HG02885 (cell line): ENCODE results near the gene LMTK3.
"Not testable (repeated sequence)": the region's sequence is repeated elsewhere in the genome, so short reads cannot be mapped to it uniquely, and the experiment has no call there.

ENCODE experiments used
- ATAC-seq: cut with Tn5 transposase; IDR thresholded peaks from one replicate; pipeline ENCODE4 v1.9.1; 2021; ENCODE audit warnings: mild to moderate bottlenecking; ENCODE audit not compliant: unreplicated experiment, poor library complexity

Gene LMTK3

DNA sequence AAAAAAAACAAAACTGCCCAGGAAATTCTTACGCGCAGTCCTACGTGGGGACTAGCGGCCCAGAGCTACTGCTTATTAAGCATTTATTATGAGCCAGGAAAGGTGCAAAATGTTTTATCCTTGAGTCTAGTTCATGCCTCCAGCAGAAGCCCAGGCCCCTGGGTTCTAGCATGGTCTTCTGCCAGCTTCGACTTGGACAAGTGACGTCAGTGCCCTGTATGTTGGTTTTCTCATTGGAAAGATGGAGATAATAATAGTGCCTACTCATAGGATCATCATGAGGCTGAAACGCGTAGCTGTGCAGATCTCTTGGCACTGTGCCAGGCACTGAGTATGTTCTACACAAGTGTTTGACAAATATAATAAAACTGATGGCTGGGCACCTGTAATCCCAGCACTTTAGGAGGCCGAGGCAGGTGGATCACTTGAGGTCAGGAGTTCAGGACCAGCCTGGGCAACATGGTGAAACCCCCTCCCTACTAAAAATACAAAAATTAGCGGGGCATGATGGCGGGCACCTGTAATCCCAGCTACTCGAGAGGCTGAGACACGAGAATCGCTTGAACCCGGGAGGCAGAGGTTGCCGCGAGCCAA, 28.0 kb upstream of the LMTK3 start:
- no peak for ATAC-seq

DNA sequence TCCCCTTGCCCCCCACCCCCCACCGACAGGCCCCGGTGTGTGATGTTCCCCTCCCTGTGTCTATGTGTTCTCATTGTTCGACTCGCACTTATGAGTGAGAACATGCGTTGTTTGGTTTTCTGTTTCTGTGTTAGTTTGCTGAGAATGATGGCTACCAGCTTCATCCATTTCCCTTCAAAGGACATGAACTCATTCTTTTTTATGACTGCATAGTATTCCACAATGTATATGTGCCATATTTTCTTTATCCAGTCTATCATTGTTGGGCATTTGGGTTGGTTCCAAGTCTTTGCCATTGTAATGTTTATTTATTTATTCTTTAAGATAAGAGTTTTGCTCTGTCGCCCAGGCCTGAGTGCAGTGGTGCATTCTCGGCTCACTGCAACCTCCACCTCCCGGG, 26.4 kb upstream of the LMTK3 start:
- ATAC-seq = not testable (repeated sequence)

GRCh38 chr19:48537541-48537940, 25.9 kb upstream of the LMTK3 start:
- ATAC-seq = no peak

GRCh38 chr19:48533770-48534169, 22.1 kb upstream of the LMTK3 start:
- ATAC-seq = no peak

GRCh38 chr19:48530770-48531169, 19.1 kb upstream of the LMTK3 start:
- no peak for ATAC-seq

DNA sequence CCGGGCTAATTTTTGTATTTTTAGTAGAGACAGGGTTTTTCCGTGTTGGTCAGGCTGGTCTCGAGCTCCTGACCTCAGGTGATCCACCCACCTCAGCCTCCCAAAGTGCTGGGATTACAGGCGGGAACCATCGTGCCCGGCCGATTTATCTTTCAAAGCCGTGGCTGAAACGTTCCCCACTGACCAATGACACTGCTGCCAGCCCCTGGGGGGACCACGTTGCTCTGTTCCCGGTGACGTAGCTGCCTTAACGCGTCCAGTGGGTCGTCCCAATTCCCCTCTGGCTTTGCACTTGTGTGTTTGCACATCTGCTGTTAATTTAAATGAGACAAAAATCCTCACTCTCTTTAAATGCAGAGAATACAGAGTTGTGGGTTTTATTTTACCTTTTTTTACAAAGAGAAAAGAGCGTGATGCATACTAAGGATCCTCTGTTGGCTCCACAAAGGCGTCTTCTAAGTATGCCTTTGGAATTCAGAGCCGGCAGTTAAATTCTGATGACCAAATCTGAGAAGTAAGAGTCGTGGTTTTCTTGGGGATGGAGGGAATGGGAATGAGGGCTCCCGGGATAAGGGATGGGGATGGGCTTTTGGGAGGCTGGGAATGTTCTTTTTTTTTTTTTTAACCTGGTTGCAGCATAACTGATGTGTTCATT, 18.6 kb upstream of the LMTK3 start:
- no peak for ATAC-seq

DNA sequence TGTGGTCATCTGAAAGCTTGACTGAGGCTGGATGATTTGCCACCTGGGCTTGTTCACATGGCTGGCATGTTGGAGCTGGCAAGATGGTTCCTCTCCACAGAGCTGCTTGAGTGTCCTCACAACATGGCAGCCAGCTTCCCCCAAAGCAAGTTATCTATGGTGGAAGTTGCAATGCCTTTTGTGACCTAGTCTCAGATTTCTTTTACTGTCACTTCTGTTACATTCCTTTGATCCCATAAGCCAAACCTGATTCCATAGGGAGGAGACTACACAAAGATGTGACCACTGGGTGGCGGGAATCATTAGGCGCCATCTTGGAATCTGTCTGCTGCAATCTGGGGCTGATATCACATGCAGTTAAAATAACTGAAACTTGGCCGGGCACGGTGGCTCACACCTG, 17.5 kb upstream of the LMTK3 start:
- ATAC-seq = no peak

DNA sequence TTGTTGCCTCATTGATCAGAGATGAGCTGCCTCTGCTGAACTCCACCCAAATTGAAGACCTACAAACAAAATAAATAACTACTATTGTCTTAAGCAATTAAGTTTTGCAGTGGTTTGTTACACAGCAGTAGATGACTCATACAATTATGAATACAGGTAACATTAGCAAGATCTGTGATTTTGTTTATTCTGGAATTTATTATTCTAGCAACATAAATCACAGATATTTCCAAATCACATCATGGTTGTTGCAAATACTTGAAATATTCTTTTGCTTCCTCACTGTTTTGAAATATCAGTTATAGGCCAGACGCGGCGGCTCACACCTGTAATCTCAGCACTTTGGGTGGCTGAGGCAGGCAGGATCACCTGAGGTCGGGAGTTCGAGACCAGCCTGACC, 13.1 kb upstream of the LMTK3 start:
- ATAC-seq = no peak

GRCh38 chr19:48524221-48524620, 12.6 kb upstream of the LMTK3 start:
- no peak for ATAC-seq

DNA sequence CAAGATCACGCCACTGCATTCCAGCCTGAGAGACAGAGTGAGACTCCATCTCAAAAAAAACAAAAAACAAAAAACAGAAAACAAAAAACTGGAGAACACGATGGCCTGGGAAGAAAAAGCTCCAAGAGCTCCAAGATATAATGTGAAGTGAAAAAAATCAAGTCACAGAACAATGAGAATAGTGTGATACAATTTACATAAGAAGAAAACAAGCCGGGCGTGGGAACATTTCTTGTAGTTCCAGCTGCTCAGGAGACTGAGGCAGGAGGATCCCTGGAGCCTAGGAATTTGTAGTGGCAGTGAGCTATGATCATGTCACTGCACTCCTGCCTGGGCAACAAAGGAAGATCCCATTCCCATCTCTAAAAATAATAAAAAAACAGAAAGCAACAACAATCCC, 8.5 kb upstream of the LMTK3 start:
- ATAC-seq = no peak

DNA sequence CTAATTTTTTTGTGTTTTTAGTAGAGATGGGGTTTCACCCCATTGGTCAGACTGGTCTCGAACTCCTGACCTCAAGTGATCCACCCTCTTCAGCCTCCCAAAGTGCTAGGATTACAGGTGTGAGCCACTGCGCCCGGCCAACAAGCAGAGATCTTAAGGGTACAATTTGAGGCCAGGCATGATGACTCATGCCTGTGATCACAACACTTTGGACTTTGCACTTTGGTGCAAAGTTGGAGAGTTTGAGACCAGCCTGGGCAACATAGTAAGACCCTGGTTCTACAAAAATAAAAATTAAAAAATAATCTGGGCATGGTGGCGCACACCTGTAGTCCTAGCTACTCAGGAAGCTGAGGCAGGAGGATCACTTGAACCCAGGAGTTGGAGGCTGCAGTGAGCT, 7.8 kb upstream of the LMTK3 start:
- ATAC-seq = not testable (repeated sequence)

DNA sequence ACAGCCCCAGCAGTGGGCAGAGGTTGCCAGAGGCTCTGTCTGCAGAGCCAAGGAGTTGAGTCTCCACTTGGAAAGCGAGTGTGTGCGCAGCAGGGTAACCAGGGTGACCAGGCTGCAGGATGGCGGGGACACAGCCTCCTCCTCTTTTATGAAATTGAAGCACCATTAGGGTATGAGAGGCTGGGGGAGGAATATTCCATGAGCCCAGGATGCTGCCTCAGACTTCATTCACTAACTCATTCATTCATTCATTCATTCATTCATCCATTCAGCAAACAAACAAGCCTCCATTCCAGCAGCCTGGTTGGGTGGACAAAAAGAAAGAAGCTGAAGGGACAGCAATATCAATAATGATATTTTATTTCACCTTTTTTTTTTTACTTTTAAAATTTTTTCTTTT, 6.6 kb upstream of the LMTK3 start:
- ATAC-seq = no peak

GRCh38 chr19:48516536-48516935, 4.9 kb upstream of the LMTK3 start:
- no peak for ATAC-seq

DNA sequence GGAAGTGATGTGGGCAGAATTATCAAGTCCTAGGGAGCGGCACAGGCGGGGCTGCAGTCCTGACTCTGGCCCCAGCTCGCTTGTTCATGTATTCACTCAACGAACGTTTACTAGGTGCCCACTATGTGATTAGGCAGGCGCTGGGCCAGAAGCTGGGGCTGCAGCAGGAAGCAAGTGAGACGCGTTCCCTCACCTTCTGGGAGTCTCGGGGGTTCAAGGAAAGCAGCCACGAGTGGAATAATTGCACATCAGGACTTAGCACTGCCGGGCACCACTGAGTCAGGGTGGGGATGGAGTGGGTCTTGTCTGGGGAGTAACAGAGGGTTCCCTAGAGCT, 2.5 kb upstream of the LMTK3 start:
- no peak for ATAC-seq

- ATAC-seq = no peak
Measured at GRCh38 chr19:48513289-48514122, 1.9 kb upstream of the LMTK3 start.

GRCh38 chr19:48512504-48513288, 1.1 kb upstream of the LMTK3 start:
- ATAC-seq = no peak

GRCh38 chr19:48511321-48511731, 309 bp downstream of the LMTK3 start:
- ATAC-seq = no peak

DNA sequence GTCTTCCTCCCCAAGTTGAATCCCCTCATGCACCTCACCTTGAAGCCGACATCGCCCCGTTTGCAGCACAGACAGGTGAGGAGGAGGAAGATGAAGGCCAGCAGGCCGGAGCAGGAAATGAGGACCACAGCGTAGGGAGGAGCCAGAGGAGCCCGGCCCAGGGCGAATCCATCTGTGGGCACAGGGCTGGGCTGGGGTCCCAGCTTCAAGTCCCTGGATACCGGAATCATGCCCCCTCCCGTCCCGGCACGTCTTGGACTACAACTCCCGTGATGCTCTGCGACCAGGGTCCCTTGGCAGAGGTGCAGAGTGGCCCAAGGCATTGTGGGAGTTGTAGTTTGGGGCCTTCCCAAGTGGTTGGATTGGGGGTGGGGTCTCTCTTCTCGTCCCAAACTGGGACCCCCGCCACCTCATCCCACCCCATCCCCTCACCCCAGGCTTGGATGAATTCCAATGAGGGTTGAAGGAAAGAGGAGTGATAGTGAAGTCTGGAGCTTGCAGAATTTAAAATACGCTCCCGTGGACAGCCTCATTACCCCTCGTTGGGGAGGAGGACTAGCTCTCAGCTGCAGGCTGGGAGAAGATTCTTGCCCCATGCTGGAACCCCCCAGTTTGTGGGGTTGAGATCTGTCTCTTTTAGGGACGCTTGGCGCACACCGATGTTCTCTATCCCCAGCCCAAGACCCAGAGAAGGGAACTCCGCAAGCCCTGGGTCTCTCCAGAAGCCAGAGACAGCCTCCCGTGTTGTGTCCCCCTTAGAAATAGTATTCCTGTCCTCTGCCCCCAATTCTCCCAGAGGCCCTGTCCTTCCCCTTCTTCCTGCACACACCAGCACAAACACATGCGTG, 990 bp downstream of the LMTK3 start:
- no peak for ATAC-seq

- no peak for ATAC-seq
Measured at GRCh38 chr19:48509467-48510194, 2.0 kb downstream of the LMTK3 start.
